ENCODE results near the gene OSBPL9. TPM values are rescaled to one million over a fixed set of nuclear protein-coding genes. Genes with fewer than 3 reads are reported as not detected.
A peak's percentile ranks its signal among the peaks of the same experiment; 100 is the strongest.

Gene OSBPL9
- total and polyA plus RNA-seq, 9 of the 15 experiments (the other 6 are each of a cell fraction or from before 2014, with no cell fraction given): 43.9 to 217 (median 170) TPM

- TF ChIP-seq CTBP1 (IDR thresholded peaks at IDR 0.05; ENCODE audit: borderline replicate concordance) (peak; percentile 85; the same call in 1 of the 2 replicates), CEBPZ (IDR thresholded peaks at IDR 0.05; ENCODE audit: borderline replicate concordance, low read depth, low read length) (no peak), ESRRA (IDR thresholded peaks at IDR 0.05; ENCODE audit: borderline replicate concordance, low read depth) (peak; percentile 95), BACH1 (tag; IDR thresholded peaks at IDR 0.05) (no peak), CREM (IDR thresholded peaks at IDR 0.05; ENCODE audit: low read depth) (peak; percentile 64), ZNF146 (CRISPR knock-in tag; IDR thresholded peaks at IDR 0.05; ENCODE audit: unreplicated experiment) (no peak), MYC (IDR thresholded peaks at IDR 0.05; ENCODE audit: low read depth, low read length) (peak; percentile 94), MYC (CRISPR knock-in tag; IDR thresholded peaks at IDR 0.05; ENCODE audit: borderline replicate concordance, low read depth) (peak; percentile 58; the same call in 1 of the 2 replicates), CCNT2 (IDR thresholded peaks at IDR 0.05; ENCODE audit: borderline replicate concordance, extremely low read depth, insufficient read length, low read depth, low read length) (peak; percentile 97), ZBED1 (IDR thresholded peaks at IDR 0.05) (no peak), ZNF699 (CRISPR knock-in tag; IDR thresholded peaks at IDR 0.05; ENCODE audit: insufficient replicate concordance) (no peak), TAL1 (IDR thresholded peaks at IDR 0.05) (no peak), GATA2 (CRISPR knock-in tag; IDR thresholded peaks at IDR 0.05) (no peak), ZNF707 (CRISPR knock-in tag; conservative IDR thresholded peaks at IDR 0.05) (no peak), HDAC3 (IDR thresholded peaks at IDR 0.05; ENCODE audit: borderline replicate concordance, partially characterized antibody) (no peak), ETV5 (CRISPR knock-in tag; IDR thresholded peaks at IDR 0.05; ENCODE audit: low read depth) (peak; percentile 53; the same call in 1 of the 2 replicates), SREBF1 (IDR thresholded peaks at IDR 0.05; ENCODE audit: borderline replicate concordance, low read depth, low read length) (no peak), KDM5B (IDR thresholded peaks at IDR 0.05; ENCODE audit: insufficient replicate concordance, low read depth, low read length) (peak; percentile 78), THAP12 (CRISPR knock-in tag; IDR thresholded peaks at IDR 0.05) (peak; percentile 88; the same call in 1 of the 2 replicates), U2AF2 (optimal IDR thresholded peaks at IDR 0.05; ENCODE audit: low read depth, low read length) (no peak), CBX3 (IDR thresholded peaks at IDR 0.05; ENCODE audit: borderline replicate concordance in 1 of 2, low read length in 2 of 2) (no peak), ZNF445 (CRISPR knock-in tag; IDR thresholded peaks at IDR 0.05; ENCODE audit: low read depth) (no peak), HMGN3 (IDR thresholded peaks at IDR 0.05; ENCODE audit: borderline replicate concordance, extremely low read depth, insufficient read length, low read depth, low read length) (peak; percentile 91)
Measured at GRCh38 chr1:51729156-51729823, 112.4 kb downstream of the OSBPL9 start (continued).
